ENCODE measurements around the gene GRIK3.

GRCh38 chr1:36796106-36796590 is 238.2 kb downstream of the GRIK3 start:
- TF ChIP-seq, protein P1, sequence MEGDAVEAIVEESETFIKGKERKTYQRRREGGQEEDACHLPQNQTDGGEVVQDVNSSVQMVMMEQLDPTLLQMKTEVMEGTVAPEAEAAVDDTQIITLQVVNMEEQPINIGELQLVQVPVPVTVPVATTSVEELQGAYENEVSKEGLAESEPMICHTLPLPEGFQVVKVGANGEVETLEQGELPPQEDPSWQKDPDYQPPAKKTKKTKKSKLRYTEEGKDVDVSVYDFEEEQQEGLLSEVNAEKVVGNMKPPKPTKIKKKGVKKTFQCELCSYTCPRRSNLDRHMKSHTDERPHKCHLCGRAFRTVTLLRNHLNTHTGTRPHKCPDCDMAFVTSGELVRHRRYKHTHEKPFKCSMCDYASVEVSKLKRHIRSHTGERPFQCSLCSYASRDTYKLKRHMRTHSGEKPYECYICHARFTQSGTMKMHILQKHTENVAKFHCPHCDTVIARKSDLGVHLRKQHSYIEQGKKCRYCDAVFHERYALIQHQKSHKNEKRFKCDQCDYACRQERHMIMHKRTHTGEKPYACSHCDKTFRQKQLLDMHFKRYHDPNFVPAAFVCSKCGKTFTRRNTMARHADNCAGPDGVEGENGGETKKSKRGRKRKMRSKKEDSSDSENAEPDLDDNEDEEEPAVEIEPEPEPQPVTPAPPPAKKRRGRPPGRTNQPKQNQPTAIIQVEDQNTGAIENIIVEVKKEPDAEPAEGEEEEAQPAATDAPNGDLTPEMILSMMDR (IDR thresholded peaks at IDR 0.05) = no peak
- TF ChIP-seq POLR2A (IDR thresholded peaks at IDR 0.05) = no peak
